HG03108 (cell line): ENCODE data around the gene L3MBTL3.

ENCODE experiments used
- ATAC-seq: cut with Tn5 transposase; IDR thresholded peaks from one replicate; pipeline ENCODE4 v1.9.1; 2021; ENCODE audit warnings: moderate library complexity; ENCODE audit not compliant: unreplicated experiment

Gene L3MBTL3

GRCh38 chr6:130018292-130018743, at the start of gene L3MBTL3:
Gene L3MBTL3 (plus strand): TSS chr6:130018581. CDS start chr6:130042700, 24,119 bp downstream.
- peak; percentile 73 for ATAC-seq

GRCh38 chr6:129969064-129969463, 49.3 kb upstream of the L3MBTL3 start:
- ATAC-seq: no peak

GRCh38 chr6:129976110-129976509, 42.3 kb upstream of the L3MBTL3 start:
- ATAC-seq: no peak

GRCh38 chr6:129978148-129978916, 40.0 kb upstream of the L3MBTL3 start:
- ATAC-seq: no peak

GRCh38 chr6:129980821-129981220, 37.6 kb upstream of the L3MBTL3 start:
- no peak for ATAC-seq

- no peak for ATAC-seq
Measured at GRCh38 chr6:129981598-129981997, 36.8 kb upstream of the L3MBTL3 start.

- ATAC-seq: no peak
Measured at GRCh38 chr6:129989396-129989795, 29.0 kb upstream of the L3MBTL3 start.

GRCh38 chr6:129992881-129993280, 25.5 kb upstream of the L3MBTL3 start:
- no peak for ATAC-seq

- ATAC-seq: no peak
Measured at GRCh38 chr6:129994410-129994809, 24.0 kb upstream of the L3MBTL3 start.

- no peak for ATAC-seq
Measured at GRCh38 chr6:129996387-129996786, 22.0 kb upstream of the L3MBTL3 start.

GRCh38 chr6:130000526-130001421, 17.6 kb upstream of the L3MBTL3 start:
- ATAC-seq: no peak

- ATAC-seq: no peak
Measured at GRCh38 chr6:130008236-130008873, 10.0 kb upstream of the L3MBTL3 start.

GRCh38 chr6:130009146-130009545, 9.2 kb upstream of the L3MBTL3 start:
- no peak for ATAC-seq

- ATAC-seq: no peak
Measured at GRCh38 chr6:130010387-130010786, 8.0 kb upstream of the L3MBTL3 start.

- ATAC-seq: no peak
Measured at GRCh38 chr6:130012728-130013127, 5.7 kb upstream of the L3MBTL3 start.

- ATAC-seq: peak; percentile 21
Measured at GRCh38 chr6:130018744-130019325, 454 bp downstream of the L3MBTL3 start.

GRCh38 chr6:130019326-130020072, 1.1 kb downstream of the L3MBTL3 start:
- ATAC-seq: peak; percentile 8

- no peak for ATAC-seq
Measured at GRCh38 chr6:130020073-130020906, 1.9 kb downstream of the L3MBTL3 start.

- peak; percentile 65 for ATAC-seq
Measured at GRCh38 chr6:130020907-130021629, 2.7 kb downstream of the L3MBTL3 start.
